Measurements from ENCODE around the gene OOEP. TPM values are rescaled to one million over a fixed set of nuclear protein-coding genes. Genes with fewer than 3 reads are reported as not detected.

The OOEP gene
- not detected in 2 replicates for total RNA-seq

DNA sequence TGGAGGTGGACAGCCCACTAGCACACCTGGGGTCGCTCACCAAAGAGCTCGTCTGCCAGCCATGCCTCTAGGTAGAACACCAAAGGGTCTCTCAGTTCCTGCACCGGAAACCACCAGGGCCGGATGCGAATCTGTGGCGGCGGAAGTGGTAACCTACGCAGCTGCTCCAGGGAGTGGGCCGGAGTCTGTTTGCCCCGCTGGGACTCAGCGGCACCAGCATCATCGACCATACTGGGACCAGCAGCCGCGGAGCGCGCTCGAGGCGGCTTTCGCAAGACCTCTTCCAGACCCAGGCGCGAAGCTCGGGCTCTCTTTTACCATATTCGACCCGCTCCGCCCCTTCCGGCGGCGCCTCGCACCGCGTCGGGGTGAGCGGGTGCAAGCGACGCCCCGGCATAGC lies at the start of gene OOEP:
Gene OOEP (minus strand): TSS at position 335 of the 400 bp plus-strand sequence. CDS start 105 bp downstream, at position 230.

DNA sequence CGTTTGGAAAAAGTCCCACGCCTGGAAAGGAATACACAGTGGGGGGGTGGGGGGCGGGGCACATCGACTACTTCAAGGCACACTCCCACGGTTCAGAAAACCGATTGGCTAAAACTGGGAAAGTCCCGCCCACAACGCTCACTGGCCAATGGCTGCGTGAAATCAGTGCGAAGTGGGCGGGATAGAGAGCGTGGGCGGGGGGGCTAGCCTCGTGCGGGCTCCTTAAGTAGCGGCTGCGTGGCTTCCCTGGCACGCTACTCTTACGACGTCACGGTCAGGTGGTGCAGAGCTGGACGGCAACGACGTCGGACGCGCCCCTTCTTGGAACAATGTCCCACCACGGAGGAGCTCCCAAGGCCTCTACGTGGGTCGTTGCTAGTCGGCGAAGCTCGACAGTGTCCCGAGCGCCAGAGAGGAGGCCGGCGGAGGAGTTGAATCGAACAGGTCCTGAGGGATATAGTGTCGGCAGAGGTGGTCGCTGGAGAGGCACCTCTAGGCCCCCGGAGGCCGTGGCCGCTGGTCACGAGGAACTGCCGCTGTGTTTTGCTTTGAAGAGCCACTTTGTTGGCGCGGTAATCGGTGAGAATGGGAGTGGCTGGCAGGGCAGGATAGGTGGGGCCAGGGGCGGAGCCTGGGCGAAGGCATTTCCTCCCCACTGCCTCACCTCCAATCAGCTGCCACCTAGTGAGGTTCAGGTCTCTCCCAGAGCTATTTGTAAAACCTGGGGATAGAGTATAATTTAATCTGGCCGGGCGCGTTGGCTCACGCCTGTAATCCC lies 25.1 kb upstream of the OOEP start, which contains the start of gene DDX43:
Gene DDX43 (plus strand): TSS at position 252 of the 778 bp plus-strand sequence. CDS start 78 bp downstream, at position 330.

DNA sequence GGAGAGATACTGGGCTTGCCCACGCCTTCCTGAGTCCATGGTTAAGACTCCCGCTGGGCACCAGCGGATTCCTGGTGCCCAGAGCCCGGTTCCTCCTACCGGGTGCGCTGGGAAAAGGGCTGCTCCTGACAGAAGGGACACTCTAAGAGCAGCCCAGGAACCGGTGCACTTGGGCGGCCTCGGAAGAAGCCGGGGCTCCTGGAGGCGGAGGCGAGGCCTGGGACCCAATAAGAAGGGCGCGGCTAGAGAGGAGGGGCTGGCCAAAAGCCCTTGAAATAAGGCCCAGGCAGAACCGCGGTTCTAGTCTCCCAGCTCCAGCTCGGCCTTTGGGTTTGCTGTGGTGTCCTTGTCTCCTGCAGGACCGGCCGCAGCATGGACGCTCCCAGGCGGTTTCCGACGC lies 7.3 kb downstream of the OOEP start, which contains the start of gene KHDC3L:
Gene KHDC3L (plus strand): TSS at position 301 of the 400 bp plus-strand sequence. CDS start 72 bp downstream, at position 373.

DNA sequence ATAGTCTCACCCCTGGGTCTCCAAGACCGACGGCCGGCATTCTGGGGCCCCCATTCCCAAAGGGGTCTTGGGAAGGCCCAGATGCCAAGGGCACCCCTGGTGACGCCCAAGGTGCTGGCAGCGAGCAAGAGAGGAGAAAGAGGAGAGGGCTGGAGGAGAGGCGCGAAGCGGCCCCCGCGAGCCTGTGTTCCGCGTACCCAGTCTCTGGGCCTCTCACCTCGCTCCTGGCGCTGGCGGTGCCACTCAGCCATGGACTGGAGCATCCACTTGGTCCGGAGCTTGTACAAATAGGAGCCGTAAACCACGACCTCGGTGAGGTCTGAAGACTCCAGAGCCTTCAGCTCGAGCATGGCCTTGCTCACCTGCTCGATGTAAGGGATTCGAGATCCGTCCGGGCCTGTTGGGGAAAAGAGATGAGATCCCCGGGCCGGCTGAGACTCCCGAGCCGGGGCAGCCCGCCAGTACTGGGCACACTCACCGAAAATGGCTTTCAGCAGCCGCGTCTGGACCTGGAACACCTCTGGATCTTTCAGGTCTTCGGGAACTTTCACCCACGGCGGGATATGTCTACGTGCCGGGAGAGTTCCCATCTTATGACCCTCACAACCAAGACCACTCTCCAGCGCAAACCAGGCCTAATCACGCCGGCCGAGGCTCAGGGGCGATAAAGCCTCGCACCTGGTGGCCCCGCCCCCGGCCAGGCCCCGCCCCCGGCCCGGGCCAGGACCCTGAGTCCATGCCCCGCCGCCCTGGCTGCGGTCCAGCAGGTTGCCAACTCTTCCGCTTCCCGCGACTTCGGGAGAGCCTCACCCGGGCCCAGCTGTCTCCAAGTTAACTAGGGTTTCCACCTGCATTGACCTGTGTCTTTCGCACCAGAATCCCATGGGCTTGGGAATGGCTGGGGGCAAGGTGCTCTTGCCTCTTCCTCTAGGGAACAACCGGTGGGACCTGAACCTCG lies 15.8 kb downstream of the OOEP start, which contains the start of gene DPPA5:
Gene DPPA5 (minus strand): TSS at position 641 of the 958 bp plus-strand sequence. CDS start 51 bp downstream, at position 590.

Other genes with a start within 250 kb of the OOEP start
- gene KHDC1L, start 144.4 kb downstream of the OOEP start, total RNA-seq, result not detected in 2 replicates
- 3.0 and 3.3 TPM in 2 replicates for gene KHDC1, start 106.7 kb downstream of the OOEP start, total RNA-seq
- not detected in 2 replicates for gene DPPA5, start 15.6 kb downstream of the OOEP start, total RNA-seq
- not detected in 2 replicates for gene KHDC3L, start 7.2 kb downstream of the OOEP start, total RNA-seq
- gene DDX43, start 24.9 kb upstream of the OOEP start, total RNA-seq, result 0.59 and 1.8 TPM in 2 replicates
- 5.6 and 7.1 TPM in 2 replicates for gene CGAS, start 82.4 kb upstream of the OOEP start, total RNA-seq
- 36.4 and 49.9 TPM in 2 replicates for gene MTO1, start 91.8 kb upstream of the OOEP start, total RNA-seq
- gene EEF1A1, start 151.1 kb upstream of the OOEP start, total RNA-seq, result 20,106 and 29,417 TPM in 2 replicates